Hepatocyte (in vitro differentiated cells): ENCODE measurements around the gene ZIM2. TPM values are rescaled to one million over a fixed set of nuclear protein-coding genes. Genes with fewer than 3 reads are reported as not detected.

ENCODE experiments used
- DNase-seq: peaks from one replicate; pipeline ENCODE4 v3.0.0-alpha.2; 2016; ENCODE audit warnings: low spot score
- H2AFZ ChIP-seq: fragments of 200-600 bp; sonication (generic); 2 replicates; pipeline ENCODE4 v1.6.0; 2016; ENCODE audit warnings: antibody characterized with exemption, mild to moderate bottlenecking
- H3K27ac ChIP-seq: fragments of 200-600 bp; sonication (generic); 2 replicates; pipeline ENCODE4 v1.5.1; 2016; ENCODE audit warnings: mild to moderate bottlenecking
- H3K27me3 ChIP-seq: fragments of 200-600 bp; sonication (generic); 2 replicates; pipeline ENCODE4 v1.6.1; 2016
- H3K36me3 ChIP-seq: fragments of 200-600 bp; sonication (generic); replicated peaks from 2 replicates; pipeline ENCODE4 v1.5.1; 2016; ENCODE audit warnings: low read depth; ENCODE audit not compliant: insufficient read depth
- H3K4me1 ChIP-seq: fragments of 200-600 bp; sonication (generic); 2 replicates; pipeline ENCODE4 v1.5.1; 2016; ENCODE audit warnings: mild to moderate bottlenecking, moderate library complexity; ENCODE audit not compliant: insufficient read depth
- H3K4me2 ChIP-seq: fragments of 200-600 bp; sonication (generic); 2 replicates; pipeline ENCODE4 v1.6.0; 2016
- H3K4me3 ChIP-seq: fragments of 200-600 bp; sonication (generic); 2 replicates; pipeline ENCODE4 v1.5.1; 2016; ENCODE audit warnings: mild to moderate bottlenecking
- H3K79me2 ChIP-seq: fragments of 200-600 bp; sonication (generic); 2 replicates; pipeline ENCODE4 v1.6.0; 2017; ENCODE audit warnings: mild to moderate bottlenecking
- H3K9me2 ChIP-seq: fragments of 200-600 bp; sonication (generic); replicated peaks from 2 replicates; pipeline ENCODE4 v1.6.0; 2017; ENCODE audit warnings: mild to moderate bottlenecking; ENCODE audit not compliant: insufficient read depth
- H3K9me3 ChIP-seq: fragments of 200-600 bp; sonication (generic); 2 replicates; pipeline ENCODE4 v1.5.1; 2016; ENCODE audit warnings: low read depth, mild to moderate bottlenecking
- H4K20me1 ChIP-seq: fragments of 200-600 bp; sonication (generic); 2 replicates; pipeline ENCODE4 v1.6.0; 2016; ENCODE audit warnings: mild to moderate bottlenecking; ENCODE audit not compliant: insufficient read depth, poor library complexity, severe bottlenecking
- EZH2 ChIP-seq: fragments of 200-600 bp; sonication (generic); IDR thresholded peaks from 2 replicates; pipeline ENCODE4 v1.6.1; 2016; ENCODE audit warnings: antibody characterized with exemption, mild to moderate bottlenecking, borderline replicate concordance
- EZH2phosphoT487 ChIP-seq: fragments of 200-600 bp; sonication (generic); IDR thresholded peaks from one replicate; pipeline ENCODE4 v1.6.1; 2018; ENCODE audit warnings: antibody characterized with exemption, mild to moderate bottlenecking, low read depth, moderate library complexity; ENCODE audit not compliant: unreplicated experiment, severe bottlenecking
- WGBS: methylation state at CpG from one replicate; pipeline ENCODE4 v1.1.6; 2016; ENCODE audit warnings: low lambda C conversion rate; ENCODE audit errors: missing lambda C conversion rate; 5-methylcytosine and 5-hydroxymethylcytosine counted together
- polyA plus RNA-seq: library from polyadenylated mRNA; unstranded; fragments of >200 nt; fragmentation: Nextera tagmentation; extraction: Ambion mirVana; gene quantifications from 2 replicates; pipeline ENCODE4 v1.2.1, GENCODE V29; 2016
- total RNA-seq: library from RNA; depleted of rRNA; stranded (reverse); fragments of >200 nt; gene quantifications from 2 replicates; pipeline ENCODE4 v1.2.3, GENCODE V29; 2014
- TF ChIP-seq, protein P1 (sequence below): fragments of 200-600 bp; sonication (generic); IDR thresholded peaks from 2 replicates; pipeline ENCODE4 v1.5.1; 2016; ENCODE audit warnings: antibody characterized with exemption, mild to moderate bottlenecking; ENCODE audit not compliant: poor library complexity

ZIM2 gene
- total and polyA plus RNA-seq, 2 experiments from 2014 or later = not detected

DNA sequence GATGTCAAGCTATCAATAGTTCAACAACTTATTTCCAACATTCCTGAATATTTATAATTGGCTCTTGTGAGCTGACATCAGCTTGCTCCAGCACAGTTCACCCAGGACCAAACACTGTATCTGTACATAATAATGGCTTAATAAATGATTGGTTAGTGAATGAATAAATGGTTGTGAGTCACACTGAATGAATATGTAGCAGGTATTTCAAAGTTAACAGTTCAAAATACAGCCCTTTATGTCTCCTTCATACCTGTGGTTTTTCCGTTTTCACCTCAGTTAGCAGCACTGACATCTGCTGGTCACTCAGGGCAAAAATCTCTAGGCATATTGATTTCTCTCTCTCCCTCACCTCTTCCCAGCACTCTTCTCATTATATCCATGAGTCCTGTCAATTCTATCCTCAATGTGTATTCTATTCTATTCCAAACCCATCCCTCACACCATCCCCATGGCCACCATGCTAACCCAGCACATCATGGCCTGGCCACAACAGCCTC is 76.3 kb downstream of the ZIM2 start:
- no peaks in the 10 kb centered on the region for H3K9me2 ChIP-seq
- no peak overlapping the region for H2AFZ ChIP-seq
- no peaks in the 10 kb centered on the region for H4K20me1 ChIP-seq
- no peak overlapping the region for H3K27ac ChIP-seq
- H3K4me3 ChIP-seq = no peak overlapping the region
- no peak for DNase-seq
- TF ChIP-seq, protein P1, sequence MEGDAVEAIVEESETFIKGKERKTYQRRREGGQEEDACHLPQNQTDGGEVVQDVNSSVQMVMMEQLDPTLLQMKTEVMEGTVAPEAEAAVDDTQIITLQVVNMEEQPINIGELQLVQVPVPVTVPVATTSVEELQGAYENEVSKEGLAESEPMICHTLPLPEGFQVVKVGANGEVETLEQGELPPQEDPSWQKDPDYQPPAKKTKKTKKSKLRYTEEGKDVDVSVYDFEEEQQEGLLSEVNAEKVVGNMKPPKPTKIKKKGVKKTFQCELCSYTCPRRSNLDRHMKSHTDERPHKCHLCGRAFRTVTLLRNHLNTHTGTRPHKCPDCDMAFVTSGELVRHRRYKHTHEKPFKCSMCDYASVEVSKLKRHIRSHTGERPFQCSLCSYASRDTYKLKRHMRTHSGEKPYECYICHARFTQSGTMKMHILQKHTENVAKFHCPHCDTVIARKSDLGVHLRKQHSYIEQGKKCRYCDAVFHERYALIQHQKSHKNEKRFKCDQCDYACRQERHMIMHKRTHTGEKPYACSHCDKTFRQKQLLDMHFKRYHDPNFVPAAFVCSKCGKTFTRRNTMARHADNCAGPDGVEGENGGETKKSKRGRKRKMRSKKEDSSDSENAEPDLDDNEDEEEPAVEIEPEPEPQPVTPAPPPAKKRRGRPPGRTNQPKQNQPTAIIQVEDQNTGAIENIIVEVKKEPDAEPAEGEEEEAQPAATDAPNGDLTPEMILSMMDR = no peak
- TF ChIP-seq EZH2 (no peak), EZH2phosphoT487 (no peak)
- WGBS = 67% methylated on average over 1 of the region's 1 CpG
- no peaks in the 10 kb centered on the region for H3K9me3 ChIP-seq
- no peak overlapping the region for H3K4me2 ChIP-seq
- H3K4me1 ChIP-seq = no peaks in the 10 kb centered on the region
- no peaks in the 10 kb centered on the region for H3K36me3 ChIP-seq
- no peaks in the 10 kb centered on the region for H3K79me2 ChIP-seq
- H3K27me3 ChIP-seq = no peaks in the 10 kb centered on the region

DNA sequence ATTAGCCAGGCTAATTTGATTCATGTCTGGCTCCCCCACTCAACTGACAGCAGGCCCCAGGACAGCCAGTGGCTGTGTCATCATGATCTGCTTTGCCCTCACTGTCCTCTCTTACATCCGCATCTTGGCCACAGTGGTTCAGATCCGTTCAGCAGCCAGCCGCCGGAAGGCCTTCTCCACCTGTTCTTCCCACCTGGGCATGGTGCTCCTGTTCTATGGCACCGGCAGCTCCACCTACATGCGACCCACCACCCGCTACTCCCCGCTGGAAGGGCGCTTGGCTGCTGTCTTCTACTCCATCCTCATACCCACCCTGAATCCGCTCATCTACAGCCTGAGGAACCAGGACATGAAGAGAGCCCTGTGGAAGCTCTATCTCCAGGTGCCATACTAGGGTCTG is 79.7 kb downstream of the ZIM2 start:
- H3K27me3 ChIP-seq = no peaks in the 10 kb centered on the region
- TF ChIP-seq EZH2 (no peak), EZH2phosphoT487 (no peak)
- TF ChIP-seq, protein P1 = no peak
- no peaks in the 10 kb centered on the region for H3K79me2 ChIP-seq
- H3K4me3 ChIP-seq = no peak overlapping the region
- no peak overlapping the region for H3K27ac ChIP-seq
- WGBS = 82% methylated on average over 10 of the region's 10 CpGs
- no peak overlapping the region for H2AFZ ChIP-seq
- H3K4me2 ChIP-seq = no peak overlapping the region
- H3K9me3 ChIP-seq = no peaks in the 10 kb centered on the region
- H3K4me1 ChIP-seq = no peaks in the 10 kb centered on the region
- H3K36me3 ChIP-seq = no peaks in the 10 kb centered on the region
- H3K9me2 ChIP-seq = no peaks in the 10 kb centered on the region
- DNase-seq = no peak
- H4K20me1 ChIP-seq = no peaks in the 10 kb centered on the region

DNA sequence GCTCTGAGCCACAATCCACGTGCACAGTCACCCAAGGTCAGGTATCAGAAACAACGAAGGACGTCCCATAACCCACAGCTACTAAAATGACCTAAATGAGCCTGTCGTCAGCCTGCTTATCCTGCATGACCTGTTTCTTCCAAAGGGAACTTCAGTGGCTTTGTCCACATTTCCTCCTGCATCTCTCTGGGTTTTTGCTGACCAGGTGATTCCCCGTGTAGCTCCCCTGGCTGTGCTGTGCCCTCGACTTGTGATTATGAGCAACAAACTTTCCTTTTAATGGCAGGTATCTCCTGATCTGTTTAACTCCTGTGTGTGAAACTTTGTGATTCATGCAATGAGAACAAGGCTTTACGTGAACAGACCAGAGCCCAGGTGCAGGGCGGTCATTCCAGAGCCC is 81.0 kb downstream of the ZIM2 start:
- Histone ChIP-seq H3K27me3 (no peaks in the 10 kb centered on the region), H2AFZ (no peak overlapping the region), H4K20me1 (no peaks in the 10 kb centered on the region), H3K4me3 (no peak overlapping the region), H3K9me2 (no peaks in the 10 kb centered on the region), H3K36me3 (no peaks in the 10 kb centered on the region), H3K9me3 (no peaks in the 10 kb centered on the region), H3K27ac (no peak overlapping the region), H3K4me1 (no peaks in the 10 kb centered on the region), H3K4me2 (no peak overlapping the region), H3K79me2 (no peaks in the 10 kb centered on the region)
- TF ChIP-seq EZH2phosphoT487 = no peak
- no peak for TF ChIP-seq EZH2
- TF ChIP-seq, protein P1 = no peak
- 71% methylated on average over 8 of the region's 8 CpGs for WGBS
- DNase-seq = no peak

DNA sequence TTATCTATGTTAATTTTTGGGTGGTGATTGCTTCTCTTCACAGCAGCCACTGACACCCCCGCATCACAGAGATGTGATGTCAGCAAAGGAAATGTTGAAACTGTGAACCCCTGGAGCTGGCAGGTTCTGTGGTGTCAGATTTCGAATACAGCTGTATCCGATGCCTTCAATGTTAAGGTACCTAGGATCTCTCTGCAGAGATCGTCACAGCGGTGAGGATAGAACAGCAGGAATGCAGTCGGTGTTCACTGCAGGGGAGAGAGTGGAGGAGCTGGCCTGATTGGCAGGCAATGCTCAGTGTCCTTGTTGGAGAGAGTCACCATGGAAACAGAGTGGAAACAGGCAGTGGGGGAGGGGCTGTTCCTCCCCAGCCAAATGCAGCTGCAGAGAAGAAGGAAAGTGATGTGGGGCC is 89.4 kb downstream of the ZIM2 start:
- no peak for TF ChIP-seq EZH2
- DNase-seq = no peak
- H3K9me2 ChIP-seq = no peaks in the 10 kb centered on the region

More for the DNA sequence above, 89.4 kb downstream of the ZIM2 start:
- no peaks in the 10 kb centered on the region for H3K36me3 ChIP-seq
- H3K4me1 ChIP-seq = no peaks in the 10 kb centered on the region
- no peaks in the 10 kb centered on the region for H3K9me3 ChIP-seq
- no peaks in the 10 kb centered on the region for H3K79me2 ChIP-seq
- no peak overlapping the region for H3K4me3 ChIP-seq
- no peak overlapping the region for H2AFZ ChIP-seq
- H3K27me3 ChIP-seq = no peaks in the 10 kb centered on the region
- no peak overlapping the region for H3K27ac ChIP-seq
- no peak overlapping the region for H3K4me2 ChIP-seq
- 79% methylated on average over 6 of the region's 6 CpGs for WGBS
- H4K20me1 ChIP-seq = no peaks in the 10 kb centered on the region
